Hippocampal formation (tissue), 2 donors: ENCODE data around the gene PRRC2B.
"Not testable (repeated sequence)": the region's sequence is repeated elsewhere in the genome, so short reads cannot be mapped to it uniquely, and the experiment has no call there.

Experiments used
- DNase-seq, 2 donors: peaks; one replicate each; lab custom pipeline; 2025; lab: John Stamatoyannopoulos, UW

Gene PRRC2B

DNA sequence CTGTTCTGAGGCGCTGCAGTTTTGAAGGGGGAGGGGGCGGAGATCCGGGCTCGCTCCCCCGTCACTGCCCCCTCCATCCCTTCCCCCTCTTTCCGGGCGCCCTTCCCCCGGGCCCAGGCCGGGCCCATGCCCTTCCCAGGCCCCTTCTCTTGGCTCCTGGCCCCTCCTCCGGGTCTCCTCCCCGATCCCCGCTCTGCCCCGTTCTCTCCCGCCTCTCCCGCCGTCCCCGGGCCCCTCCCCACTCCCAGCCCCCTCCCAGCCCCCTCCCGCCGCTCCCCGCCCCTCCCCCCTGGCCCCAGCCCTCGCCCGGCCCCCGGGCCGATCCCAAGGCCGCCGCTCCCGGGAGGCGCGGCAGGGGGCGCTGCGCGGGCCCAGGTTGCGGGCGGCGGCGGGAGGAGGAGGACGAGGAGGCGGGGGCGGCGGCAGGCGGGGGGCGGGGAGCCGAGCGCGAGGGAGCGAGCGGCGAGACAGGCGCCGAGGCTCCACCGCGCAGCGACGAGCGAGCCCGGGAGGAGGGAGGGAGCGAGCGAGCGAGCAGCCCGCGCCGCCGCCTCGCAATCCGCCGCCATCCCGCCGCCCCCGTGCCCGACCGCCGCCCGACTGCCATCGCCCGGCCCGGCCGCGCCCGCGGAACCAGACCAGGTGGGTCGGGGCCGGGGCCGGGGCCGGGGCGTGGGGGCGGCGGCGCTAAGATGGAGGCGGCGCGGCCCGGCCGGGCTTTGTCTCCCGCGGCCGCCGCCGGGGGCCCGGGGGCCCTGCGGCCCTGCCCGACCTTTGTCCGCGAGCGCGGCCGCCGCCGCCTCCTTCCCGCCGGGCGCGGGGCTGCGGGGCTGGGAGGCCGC, at the start of gene PRRC2B:
Gene PRRC2B (plus strand): TSS at position 465 of the 842 bp plus-strand sequence. CDS start 36,059 bp downstream, outside the sequence.
- DNase-seq: peak; percentile 76 to 87

DNA sequence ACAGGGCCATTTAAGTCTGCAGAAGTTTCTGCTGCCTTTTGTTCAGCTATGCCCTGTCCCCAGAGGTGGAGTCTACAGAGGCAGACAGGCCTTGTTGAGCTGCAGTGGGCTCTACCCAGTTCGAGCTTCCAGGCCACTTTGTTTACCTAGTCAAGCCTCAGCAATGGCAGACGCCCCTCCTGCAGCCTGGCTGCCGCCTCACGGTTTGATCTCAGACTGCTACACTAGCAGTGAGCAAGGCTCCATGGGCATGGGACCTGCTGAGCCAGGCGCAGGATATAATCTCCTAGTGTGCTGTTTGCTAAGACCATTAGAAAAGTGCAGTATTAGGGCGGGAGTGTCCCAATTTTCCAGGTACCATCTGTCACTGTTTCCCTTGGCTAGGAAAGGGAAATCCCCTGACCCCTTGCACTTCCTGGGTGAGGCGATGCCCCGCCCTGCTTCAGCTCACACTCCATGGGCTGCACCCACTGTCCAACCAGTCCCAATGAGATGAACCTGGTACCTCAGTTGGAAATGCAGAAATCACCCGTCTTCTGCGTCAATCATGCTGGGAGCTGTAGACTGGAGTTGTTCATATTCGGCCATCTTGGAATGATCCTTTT, 48.9 kb upstream of the PRRC2B start:
- DNase-seq: not testable (repeated sequence)

DNA sequence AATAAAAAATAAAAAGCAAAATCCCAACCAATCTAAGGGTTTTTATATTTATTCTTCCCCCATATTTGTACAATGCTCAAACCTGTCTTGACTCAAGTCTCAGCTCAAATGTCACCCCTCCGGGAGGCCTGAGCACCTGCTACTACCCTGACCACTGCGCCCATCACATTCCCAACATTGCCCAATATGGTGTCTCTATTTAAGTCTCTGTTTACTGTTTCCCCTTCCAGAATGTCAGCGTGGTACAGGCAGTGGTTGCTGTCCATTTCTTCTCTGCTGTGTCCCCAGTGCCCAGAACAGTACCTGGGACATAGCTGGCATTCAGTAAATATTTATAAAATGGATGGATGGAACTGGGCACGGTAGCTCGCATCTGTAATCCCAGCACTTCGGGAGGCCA, 47.3 kb upstream of the PRRC2B start:
- no peak for DNase-seq

DNA sequence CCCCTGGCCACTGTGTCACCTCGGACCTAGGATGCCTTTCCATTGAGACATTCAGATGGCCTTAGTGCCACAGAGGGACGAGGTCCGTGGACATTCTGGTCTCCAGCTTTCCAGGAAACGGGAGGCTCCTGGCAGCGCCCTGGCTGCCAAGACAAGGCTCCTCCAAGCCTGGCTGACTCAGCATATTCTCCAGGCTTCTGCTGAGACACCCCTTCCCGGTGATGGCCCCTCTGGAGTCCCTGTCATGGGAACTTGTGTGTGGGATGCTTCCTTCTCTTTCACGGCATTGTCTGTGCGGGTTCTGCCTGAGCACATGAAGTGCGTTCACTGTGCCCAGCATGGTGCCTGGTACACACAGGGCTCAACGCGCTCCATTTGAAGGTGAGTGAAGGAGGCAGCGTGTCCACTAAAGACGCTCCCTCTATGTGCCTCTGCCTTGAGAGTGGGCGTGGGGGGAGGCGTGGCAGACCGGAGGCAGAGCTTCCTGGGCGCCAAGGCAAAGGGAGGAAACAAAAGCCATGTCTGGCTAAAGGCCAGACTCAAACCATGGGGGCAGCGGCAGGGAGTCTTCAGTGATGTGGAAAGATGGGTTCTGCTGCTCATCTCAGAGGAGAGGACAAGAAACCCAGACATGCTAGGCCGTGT, 46.4 kb upstream of the PRRC2B start:
- no peak for DNase-seq

DNA sequence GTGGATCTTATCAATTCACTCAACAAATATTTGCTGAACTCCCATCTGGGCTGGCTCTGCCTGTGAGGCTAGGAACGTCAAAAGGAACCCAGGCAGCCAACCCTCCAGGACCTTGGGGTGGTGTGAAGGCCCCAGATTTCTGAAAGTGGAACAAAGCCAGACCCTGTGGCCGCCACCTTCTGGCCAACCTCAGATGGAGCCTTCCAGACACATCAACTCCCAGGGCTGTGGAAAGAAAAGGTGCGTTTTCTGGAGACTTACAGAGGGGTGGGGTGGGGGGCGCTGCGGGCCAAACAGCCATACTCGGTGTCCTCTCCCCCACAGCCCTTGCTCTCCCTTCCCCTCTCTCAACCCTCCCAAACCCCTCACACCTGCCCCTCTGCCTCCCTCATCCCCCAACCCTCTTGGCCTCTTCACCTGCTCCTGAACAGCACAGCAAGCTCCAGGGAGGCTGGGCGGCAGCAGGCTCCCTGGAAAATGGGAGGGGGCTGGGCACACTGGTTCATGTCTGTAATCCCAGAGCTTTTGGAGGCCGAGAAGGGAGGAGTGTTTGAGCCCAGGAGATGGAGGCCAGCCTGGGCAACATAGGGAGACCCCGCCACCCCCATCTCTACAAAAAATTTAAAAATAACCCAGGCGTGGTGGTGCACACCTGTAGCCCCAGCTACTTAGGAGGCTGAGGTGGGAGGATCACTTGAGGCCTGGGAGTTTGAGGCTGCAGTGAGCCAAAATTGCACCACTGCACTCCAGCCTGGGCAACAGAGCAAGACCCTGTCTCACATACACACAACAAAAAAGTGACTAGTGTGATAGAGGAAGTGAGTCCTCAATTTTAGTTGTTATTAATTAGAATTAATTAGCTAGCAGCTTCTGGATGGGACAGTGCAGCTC, 45.0 kb upstream of the PRRC2B start:
- no peak for DNase-seq

DNA sequence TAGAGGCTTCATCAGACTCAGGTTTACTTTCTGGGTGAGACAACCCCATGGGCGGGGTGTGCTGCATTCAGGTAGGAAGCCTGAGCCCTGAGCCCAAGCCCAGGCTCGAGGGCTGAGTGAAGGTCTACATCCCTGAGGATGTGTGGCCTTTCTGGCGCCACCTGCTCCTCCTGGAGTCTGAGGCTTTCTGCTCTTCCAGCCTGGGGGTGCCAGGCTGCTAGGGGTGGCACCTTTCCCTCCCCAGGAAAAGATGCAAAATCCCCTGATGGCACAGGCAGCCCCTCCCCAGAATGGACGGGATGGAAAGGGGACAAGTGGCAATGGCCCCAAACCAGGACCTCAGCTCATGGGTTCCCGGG, 44.4 kb upstream of the PRRC2B start:
- DNase-seq: no peak

DNA sequence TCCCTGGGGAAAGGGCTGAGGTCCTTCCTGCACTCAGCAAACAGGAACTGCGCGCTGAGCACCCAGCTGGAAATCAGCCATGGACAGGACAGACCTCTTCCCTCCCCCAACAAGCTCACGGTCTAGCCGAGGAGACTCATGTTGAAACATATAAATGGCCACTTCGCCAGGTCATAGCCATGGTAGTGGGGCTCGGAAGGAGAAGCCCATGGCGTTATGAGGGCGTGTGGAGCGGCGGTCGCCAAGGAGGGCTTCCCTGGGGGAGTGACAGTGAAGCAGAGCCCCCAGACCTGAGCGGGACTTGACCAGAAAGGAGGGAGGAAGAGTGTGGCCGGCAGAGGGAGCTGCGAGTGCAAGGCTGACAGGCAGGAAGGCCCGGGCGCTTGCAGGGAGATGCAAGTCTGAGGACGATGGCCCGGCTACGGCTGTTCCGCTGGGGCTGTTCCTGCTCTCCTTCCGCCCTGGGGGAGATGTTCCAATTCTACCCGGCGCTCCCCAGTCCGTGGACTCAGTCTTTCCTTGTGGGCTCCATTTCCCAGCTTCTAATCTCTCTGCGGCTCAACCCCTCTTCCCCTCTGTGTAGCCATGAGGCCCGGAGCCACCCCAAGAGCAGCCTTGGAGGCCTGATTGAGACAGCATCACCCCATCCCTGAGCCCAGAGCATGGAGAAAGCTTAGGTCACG, 43.9 kb upstream of the PRRC2B start:
- peak; percentile 81 to 84 for DNase-seq

DNA sequence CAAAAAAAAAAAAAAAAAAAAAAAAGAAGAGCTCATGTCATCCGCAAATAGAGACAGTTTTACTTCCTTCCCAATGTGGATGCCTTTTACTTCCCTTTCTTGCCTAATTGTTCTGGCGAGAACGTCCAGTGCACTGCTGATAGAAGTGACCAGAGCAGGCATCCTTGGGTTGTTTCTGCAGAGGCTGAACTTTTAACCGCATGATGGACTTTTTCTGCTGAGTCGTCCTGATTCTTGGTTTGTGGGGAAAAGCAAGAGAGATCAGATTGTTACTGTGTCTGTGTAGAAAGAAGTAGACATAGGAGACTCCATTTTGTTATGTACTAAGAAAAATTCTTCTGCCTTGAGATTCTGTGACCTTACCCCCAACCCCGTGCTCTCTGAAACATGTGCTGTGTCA, 37.4 kb upstream of the PRRC2B start:
- DNase-seq: peak in 1 of 2 donors; percentile 19

DNA sequence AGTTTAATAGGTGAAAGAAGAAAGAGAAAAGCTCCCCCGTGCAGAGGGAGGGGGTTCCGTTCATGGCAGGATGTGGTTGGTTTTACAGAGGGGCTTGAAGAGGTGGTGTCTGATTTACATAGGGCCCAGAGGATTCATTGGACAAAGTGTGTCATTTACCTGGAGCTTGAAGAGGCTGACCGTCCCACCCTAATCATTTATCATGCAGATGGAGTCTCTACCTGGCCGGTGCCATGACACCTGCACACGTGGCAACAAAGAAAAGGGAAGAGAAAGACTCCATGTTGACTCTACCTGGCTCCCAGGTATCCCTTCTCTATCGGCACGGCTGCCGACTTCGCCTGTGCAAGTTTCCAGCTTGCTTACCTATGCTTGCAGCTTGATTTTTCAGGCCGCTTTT, 35.3 kb upstream of the PRRC2B start:
- DNase-seq: no peak

DNA sequence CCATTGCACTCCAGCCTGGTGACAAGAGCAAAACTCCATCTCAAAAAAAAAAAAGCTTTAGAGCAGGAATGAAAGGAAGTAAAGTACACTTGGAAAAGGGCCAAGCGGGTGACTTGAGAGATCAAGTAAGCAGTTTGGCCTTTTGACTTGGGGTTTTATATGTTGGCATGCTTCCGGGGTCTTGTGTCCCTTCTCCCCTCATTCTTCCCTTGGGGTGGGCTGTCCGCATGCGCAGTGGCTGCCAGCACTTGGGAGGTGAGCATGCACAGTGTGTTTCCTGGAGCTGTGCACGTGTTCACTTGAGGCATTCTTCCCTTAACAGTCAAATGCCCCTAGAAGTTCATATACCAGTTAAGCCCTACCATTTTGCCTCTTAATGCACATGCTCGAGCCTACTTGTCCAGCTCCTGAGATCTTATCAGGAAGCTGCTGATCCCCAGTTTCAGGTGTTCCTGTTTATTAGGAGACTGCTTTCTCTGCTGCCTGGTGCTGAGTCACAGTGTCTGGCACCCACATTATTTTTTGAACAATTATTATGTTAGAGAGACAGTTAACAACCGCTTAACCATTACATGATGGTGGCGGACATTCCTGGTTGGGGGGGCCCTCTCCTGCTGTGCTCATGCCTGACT, 32.6 kb upstream of the PRRC2B start:
- DNase-seq: peak in 1 of 2 donors; percentile 13

DNA sequence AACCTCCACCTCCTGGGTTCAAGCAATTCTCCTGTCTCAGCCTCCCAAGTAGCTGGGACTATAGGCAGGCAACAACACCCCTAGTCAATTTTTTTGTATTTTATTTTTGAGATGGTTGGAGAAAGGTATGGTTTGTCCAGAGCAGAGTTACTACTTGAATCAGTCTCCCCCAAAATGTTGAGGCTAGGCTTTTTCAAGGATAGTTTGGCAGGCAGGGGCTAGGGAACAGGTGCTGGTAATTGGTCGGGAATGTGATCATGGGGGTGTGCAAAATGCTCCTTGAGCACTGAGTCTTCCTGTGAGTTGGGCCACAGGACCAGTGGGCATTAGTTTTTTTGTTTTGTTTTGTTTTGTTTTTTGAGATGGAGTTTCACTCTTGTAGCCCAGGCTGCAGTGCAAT, 28.3 kb upstream of the PRRC2B start:
- no peak for DNase-seq

DNA sequence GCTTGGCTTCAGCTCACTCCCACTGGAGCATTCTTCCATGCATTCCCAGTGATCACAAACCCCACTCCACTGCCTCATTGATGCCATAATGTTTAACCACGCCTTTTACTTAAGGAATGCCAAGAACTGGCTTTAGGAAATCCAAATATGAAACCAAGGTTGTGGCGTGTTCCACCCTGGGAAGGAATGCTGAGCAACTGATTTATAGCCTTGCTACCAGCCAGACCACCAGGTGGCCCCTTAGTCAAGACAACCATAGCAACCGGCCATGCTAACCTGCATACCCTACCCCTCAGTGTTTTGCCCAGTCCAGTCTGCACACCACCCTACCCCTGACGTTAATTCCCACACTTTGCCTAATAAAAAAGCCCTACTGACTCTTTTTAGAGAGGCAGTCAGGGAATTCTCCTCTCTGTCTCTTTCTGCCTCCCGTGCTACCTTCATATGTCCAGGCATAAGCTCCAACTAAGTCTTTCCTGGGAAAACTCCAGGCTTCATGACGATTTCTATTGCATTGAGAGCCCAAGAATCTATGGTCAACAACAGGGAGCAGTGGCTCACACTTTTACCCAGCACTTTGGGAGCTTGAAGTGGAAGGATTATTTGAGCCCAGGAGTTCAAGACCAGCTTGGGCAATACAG, 27.0 kb upstream of the PRRC2B start:
- no peak for DNase-seq

DNA sequence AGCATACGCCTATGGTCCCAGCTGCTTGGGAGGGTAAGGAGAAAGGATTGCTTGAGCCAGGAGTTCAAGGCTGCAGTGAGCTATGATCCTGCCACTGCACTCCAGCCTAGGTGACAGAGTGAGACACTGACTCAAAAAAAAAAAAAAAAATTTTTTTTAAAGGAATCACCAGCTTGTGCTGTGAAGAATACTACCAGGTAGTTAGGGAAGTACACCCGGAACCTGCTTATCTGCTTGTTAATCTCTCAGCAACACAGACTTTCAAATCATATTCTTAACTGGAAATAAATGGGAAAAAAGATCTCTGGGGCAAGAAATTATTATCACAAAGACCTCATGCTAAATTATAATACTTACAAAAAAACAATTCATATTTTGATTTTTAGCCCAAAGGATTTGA, 26.4 kb upstream of the PRRC2B start:
- no peak for DNase-seq

DNA sequence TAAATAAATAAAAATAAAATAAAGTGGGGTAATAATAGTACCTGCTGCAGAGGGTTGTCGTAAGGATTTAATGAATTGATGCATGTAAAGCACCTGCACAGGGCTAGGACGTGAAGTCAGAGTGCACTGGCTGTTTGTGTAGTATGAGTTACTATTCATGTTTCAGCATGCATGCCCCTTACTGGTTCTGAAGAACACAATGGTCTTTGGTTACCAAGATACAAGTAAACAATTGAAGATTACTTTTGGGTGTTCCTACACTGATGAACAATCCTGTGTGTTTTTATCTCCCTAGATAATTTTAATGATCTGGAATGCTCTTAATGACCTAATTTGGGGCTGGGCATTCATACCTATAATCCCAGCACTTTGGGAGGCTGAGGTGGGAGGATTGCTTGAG, 23.2 kb upstream of the PRRC2B start:
- no peak for DNase-seq

DNA sequence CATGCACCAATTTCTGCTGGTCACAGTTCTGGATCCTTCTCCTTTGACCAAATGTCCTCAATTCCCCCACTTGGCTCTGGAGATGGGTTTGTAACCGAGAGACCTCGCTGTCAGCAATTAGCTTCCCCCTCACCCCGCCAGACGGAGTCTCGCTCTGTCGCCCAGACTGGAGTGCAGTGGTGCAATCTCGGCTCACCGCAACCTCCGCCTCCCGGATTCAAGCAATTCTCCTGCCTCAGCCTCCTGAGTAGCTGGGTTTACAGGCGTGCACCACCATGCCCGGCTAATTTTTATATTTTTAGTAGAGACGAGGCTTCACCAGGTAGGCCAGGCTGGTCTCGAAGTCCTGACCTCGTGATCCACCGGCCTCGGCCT, 21.3 kb upstream of the PRRC2B start:
- DNase-seq: not testable (repeated sequence)

DNA sequence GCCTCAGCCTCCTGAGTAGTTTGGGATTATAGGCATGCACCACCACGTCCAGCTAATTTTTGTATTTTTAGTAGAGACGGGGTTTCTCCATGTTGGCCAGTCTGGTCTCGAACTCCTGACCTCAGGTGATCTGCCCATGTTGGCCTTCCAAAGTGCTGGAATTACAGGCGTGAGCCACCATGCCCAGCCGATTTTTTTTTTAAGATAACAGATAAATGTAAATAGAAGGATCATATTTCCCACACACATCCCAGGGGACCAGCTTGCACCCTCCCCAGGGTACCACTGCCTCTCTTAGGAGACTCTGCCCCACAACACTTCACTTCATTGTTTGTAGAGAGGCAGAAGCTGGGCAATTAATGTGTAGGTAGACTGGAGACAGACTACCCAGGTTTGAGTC, 19.2 kb upstream of the PRRC2B start:
- DNase-seq: not testable (repeated sequence)

DNA sequence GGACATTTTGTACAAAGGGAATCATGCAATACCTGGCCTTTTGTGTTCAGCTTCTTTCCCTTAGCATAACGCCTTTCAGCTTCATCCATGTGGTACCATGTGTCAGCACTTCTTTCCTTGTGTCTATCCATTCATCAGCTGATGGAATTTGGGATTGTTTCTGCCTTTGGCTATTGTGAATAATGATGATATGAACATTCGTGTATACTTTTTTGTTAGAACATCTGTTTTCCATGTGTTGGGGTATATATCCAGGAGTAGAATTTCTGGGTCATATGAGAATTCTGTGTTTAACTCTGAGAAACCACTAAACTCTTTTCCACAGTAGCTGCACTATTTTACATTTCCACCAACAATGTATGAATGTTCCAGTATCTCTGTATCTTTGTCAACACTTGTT, 14.8 kb upstream of the PRRC2B start:
- DNase-seq: no peak

DNA sequence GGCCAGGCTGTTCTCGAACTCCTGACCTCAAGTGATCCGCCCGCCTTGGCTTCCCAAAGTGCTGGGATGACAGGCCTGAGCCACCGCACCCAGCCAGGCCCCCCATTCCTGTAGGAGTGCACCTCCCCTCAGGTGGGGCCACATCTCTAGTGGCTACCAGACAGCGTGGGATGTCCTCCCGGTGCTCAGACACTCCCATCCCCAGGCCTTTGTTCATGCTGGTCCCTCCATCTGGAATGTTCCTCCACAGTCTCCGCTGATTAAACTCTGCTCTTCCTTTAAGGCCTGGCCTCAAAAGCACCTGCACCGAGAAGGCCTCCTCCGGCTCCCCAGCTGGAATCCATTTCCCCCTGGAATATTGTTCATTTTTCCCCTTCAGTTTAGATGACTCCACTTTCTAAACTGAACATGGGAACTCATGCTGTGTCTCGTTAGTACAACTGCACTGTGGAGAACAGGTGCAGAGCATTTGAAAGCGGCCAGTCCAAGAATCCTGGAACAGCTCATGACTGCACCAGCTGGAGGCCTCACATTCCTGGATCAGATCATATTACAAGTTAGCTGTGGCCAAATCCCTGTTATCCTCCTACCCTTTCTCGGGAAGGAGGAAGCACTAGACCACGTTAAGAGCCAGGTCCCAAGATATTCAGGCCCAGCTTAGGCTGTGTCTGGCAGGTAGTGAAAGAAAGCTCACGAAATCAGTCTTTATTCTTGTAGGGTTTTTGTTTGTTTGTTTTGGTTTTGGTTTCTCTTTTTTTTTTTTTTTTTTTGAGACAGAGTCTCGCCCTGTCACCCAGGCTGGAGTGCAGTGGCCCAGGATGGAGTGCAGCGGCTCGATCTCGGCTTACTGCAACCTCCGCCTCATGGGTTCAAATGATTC, 10.8 kb upstream of the PRRC2B start:
- DNase-seq: peak in 1 of 2 donors; percentile 42

DNA sequence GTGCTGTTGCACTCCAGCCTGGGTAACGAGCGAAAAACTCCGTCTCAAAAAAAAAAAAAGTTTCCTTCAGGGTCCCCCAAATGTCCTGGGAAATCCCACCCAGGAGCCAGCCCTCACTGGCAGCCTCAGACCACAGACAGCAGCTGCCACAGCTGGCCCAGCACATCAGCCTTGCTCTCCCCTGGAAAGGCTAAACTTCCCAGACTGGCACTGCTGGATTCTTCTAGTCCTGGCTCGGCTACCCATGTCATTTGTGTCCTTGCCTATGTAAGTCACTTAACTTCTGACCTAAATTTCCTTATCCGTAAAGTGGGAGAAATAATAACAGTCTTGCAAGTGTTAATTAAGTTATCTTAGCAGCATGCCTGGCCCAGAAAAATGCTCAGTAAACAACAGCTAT, 8.6 kb upstream of the PRRC2B start:
- no peak for DNase-seq

DNA sequence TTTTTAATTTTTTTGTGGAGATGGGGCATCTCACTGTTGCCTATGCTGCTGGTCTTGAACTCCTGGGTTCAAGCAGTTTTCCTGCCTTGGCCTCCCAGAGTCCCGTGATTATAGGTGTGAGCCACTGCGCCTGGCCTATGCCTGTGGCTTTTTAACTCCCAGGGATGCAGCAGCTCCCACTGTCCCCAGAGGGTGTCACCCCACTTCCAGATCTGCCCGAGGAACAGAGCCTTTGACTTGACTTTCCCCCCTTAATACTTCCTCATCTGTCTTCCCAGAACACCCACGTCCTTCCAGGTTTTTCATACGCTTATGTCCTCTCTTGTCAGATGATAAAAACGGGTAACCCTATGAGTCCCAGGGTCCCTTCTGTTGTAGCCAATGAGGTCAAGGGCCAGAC, 7.6 kb upstream of the PRRC2B start:
- DNase-seq: no peak
